NCI-H2029 (cell line): Measurements from ENCODE around the gene MTSS2.
"Not testable (repeated sequence)": the region's sequence is repeated elsewhere in the genome, so short reads cannot be mapped to it uniquely, and the experiment has no call there.

ENCODE experiments used
- DNase-seq: peaks from one replicate; lab custom pipeline; 2025; lab: John Stamatoyannopoulos, UW

Gene MTSS2

DNA sequence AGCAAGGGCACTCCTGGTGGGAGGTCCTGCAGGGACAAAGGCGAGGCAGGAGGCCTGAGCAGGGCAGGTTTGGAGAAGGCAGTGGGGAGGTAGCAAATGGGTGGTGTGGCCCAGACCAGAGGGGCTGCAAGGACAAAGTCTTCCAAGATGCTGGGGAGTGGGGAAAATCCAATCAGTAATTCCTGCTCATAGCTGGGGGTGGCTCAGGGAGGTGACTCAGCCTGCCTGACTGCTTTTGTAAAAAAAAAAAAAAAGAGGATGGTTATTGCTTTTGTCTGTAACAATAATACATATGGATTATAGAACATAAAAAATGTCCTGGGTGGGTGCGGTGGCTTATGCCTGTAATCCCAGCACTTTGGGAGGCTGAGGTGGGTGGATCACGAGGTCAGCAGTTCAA is 34.3 kb downstream of the MTSS2 start:
- no peak for DNase-seq

DNA sequence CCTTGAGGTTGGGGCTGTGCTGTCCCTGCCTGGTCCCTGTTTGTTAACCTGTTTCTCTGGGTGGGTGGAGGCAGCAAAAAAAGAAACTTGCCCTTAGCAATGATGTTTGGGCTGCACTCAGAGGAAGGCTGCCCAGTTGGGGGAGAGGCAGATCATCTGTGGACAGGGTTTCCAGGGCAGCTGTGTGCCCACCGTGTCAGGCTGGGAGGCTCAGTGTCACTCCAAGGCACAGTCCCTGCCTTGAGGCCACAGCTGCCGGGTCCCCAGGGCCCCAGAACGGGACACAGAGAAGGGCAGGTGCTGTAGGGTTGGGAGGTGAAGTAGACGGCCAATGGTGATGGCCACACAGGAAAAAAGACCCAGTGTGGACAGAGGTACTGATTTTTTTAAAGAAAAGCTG is 35.6 kb downstream of the MTSS2 start:
- no peak for DNase-seq

DNA sequence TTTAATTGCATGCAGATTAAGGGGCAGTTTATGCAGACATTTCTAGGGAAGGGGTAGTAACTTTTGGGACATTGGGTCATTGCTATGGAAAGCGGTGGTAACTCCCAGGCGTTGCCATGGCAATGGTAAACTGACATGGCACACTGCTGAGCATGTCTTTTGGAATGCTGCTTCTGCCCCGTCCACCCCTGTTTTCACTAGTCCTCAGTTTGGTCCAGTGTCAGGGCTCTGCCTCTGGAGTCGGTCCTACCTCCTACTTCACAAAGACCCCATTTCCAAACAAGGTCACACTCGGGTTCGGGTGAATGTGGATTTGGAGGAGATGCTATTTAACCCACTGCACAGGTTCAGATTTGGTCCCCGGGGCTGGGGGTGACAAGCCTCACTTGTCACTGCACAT is 36.6 kb downstream of the MTSS2 start:
- DNase-seq, result no peak

DNA sequence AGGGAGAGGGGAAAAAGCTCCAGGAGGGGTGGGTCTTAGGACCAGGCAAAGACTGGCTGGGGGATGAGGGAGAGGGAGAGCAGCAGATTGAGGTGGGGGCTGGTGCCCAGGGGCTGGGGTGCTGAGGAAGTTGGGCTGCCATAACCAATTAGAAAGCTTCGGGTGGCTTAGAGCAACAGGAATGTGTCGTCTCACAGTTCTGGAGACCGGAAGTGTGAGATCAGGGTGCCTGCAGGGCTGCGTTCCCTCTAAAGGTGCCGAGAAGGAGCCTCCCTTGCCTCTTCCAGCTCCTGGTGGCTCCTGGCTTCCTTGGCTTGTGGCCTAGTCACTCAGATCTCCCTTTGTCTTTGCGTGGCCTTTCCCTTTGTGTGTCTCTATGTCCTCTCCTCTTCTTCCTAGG is 37.2 kb downstream of the MTSS2 start:
- no peak for DNase-seq

- DNase-seq, result no peak
These were observed 38.2 kb downstream of the MTSS2 start for GRCh38 chr16:70647441-70648359.

- no peak for DNase-seq
These were observed 39.3 kb downstream of the MTSS2 start, which contains the start of gene IL34 for GRCh38 chr16:70646260-70647241. Gene IL34, plus strand, starts transcription at chr16:70646559. Its CDS starts 389 bp downstream, at chr16:70646948.

GRCh38 chr16:70644763-70645597 is 40.9 kb downstream of the MTSS2 start:
- DNase-seq, result no peak

DNA sequence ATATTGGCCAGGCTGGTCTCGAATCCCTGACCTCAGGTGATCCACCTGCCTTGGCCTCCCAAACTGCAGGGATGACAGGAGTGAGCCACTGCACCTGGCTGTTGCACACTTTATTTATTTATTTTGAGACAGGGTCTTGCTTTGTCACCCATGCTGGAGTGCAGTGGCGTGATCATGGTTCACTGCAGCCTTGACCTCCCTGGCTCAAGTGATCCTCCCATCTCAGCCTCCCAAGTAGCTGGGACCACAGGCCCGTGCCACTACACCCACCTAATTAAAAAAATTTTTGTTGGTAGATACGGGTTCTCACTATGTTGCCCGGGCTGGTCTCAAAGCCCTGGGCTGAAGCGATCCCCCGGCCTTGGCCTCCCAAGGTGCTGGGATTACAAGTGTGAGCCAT is 42.6 kb downstream of the MTSS2 start:
- DNase-seq, result not testable (repeated sequence)

DNA sequence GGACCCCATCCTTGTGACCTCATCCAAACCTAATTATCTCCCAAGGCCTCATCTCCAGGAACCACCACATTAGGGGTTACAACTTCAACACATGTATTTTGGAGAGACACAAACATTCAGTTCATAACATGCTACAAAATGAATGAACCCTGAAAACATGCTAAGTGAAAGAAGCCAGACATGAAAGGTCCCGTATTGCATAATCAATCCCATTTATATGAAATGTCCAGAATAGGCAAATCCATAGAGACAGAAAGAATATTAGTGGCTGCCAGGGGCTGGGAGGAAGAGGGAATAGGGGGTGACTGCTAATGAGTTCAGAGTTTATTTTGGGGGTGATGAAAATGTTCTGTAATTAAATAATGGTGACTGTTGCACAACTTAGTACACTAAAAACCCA is 43.2 kb downstream of the MTSS2 start:
- no peak for DNase-seq

GRCh38 chr16:70638814-70639792 is 46.8 kb downstream of the MTSS2 start:
- DNase-seq, result no peak
